ENCODE measurements around the gene MR1.

The MR1 gene

DNA sequence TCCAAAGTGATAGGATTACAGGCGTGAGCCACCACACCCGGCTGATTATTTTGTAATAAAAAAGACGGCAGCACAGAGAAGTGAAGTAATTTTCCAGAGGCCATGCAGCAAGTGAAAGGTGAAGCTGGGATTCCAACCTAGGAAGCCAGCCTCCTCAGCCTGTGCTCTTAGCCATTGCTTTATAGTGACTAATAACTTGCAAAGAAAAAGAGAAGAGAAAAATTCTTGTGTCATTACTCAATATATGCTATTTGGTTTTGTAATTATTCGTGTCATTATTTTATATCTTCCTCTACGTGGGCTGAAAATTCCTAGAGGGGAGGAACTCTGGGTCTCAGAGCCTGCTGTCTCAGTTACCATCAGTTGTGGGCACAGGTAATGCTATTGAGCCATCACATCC, 53.1 kb downstream of the MR1 start:
- DNase-seq (ENCODE audit: low read depth) = no peak
- TF ChIP-seq POLR2A (IDR thresholded peaks at IDR 0.05; ENCODE audit: extremely low read depth, insufficient read length) (no peak), MYC (IDR thresholded peaks at IDR 0.05; ENCODE audit: low read depth, low read length) (no peak)
- TF ChIP-seq, protein P1, sequence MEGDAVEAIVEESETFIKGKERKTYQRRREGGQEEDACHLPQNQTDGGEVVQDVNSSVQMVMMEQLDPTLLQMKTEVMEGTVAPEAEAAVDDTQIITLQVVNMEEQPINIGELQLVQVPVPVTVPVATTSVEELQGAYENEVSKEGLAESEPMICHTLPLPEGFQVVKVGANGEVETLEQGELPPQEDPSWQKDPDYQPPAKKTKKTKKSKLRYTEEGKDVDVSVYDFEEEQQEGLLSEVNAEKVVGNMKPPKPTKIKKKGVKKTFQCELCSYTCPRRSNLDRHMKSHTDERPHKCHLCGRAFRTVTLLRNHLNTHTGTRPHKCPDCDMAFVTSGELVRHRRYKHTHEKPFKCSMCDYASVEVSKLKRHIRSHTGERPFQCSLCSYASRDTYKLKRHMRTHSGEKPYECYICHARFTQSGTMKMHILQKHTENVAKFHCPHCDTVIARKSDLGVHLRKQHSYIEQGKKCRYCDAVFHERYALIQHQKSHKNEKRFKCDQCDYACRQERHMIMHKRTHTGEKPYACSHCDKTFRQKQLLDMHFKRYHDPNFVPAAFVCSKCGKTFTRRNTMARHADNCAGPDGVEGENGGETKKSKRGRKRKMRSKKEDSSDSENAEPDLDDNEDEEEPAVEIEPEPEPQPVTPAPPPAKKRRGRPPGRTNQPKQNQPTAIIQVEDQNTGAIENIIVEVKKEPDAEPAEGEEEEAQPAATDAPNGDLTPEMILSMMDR (IDR thresholded peaks at IDR 0.05; ENCODE audit: low read depth, low read length) = no peak
- TF ChIP-seq, protein P2, sequence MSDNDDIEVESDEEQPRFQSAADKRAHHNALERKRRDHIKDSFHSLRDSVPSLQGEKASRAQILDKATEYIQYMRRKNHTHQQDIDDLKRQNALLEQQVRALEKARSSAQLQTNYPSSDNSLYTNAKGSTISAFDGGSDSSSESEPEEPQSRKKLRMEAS (IDR thresholded peaks at IDR 0.05; ENCODE audit: low read depth, low read length) = no peak
- H3K4me3 ChIP-seq (ENCODE audit: low read depth, low read length) = no peak overlapping the region

DNA sequence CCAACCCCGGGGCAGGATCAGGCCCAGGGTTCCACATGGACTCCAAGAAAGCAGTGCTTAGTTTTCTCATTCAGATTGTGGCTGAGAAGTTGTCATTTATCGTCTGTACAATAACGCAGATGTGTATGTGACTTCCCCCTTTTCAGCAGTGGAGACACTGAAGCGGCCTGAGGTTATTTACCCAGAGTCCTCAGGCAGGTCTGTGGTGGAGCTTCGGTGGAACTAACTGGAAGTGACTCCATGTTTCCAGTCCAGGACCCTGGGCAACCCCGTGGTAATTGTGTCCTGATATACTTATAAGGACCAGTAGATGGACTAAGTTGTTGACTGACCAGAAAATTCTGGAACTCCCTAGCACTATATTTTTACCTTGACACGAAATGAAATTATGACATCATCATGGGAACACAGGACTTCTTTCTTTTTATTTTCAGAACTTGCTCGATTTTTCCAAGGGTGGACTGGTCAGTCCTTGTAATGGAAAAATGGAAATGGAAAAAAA, 53.7 kb downstream of the MR1 start:
- peak overlapping the region; percentile 0 for H3K4me3 ChIP-seq (ENCODE audit: low read depth, low read length)
- TF ChIP-seq MYC (IDR thresholded peaks at IDR 0.05; ENCODE audit: low read depth, low read length) = no peak
- DNase-seq (ENCODE audit: low read depth) = peak; percentile 87

DNA sequence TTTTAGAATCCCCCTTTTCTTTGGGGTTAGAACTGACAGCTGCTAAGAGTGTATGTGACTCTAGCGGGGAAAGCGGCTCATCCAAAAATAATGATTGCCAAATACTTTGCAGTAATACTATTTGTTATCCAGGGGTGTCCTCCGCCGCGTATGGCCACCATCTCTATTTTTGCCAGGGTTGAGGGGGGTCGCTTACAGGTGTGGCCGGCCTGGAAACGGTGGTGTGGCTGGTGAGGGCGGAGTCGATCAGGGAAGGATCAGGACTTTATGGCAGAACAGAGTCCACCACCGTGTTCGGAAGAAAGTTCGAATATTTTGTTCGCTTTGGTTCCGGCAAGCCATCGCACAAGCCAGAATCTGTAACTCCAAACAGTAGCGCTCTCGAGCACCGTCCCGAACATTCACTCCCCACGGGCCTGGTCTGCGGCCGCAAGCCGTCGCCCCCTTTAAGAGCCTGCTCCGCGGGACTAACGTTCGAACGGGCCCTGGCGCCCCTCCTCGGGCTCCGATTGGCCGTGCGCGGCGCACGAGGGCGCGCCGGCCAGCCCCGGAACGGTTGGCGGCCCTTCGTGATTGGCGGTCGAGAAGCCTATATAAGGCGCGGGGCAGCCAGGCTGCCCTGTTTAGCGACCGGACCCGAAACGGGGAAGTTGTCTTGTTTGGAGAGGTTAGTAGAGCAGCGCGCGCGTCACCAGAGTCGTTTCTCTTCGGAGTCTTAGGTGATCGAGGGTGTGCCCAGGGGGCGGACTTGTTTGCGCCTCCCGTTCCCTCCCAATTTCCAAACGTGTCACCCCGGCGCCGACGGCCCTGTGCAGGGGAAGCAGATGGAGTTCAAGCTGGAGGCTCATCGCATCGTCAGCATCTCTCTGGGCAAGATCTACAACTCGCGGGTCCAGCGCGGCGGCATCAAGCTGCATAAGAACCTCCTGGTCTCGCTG, 54.6 kb downstream of the MR1 start, which contains the start of gene IER5:
Gene IER5, plus strand, starts transcription at position 622 of the 938 bp plus-strand sequence. Its CDS starts 203 bp downstream, at position 825.
- TF ChIP-seq MYC (IDR thresholded peaks at IDR 0.05; ENCODE audit: low read depth, low read length) (no peak; the same call in 1 of the 2 replicates), POLR2A (IDR thresholded peaks at IDR 0.05; ENCODE audit: extremely low read depth, insufficient read length) (peak; percentile 100)
- TF ChIP-seq, protein P2 (IDR thresholded peaks at IDR 0.05; ENCODE audit: low read depth, low read length) = no peak; the same call in 1 of the 2 replicates
- TF ChIP-seq, protein P1 (IDR thresholded peaks at IDR 0.05; ENCODE audit: low read depth, low read length) = no peak
- peak within 1 kb of the TSS; percentile 94 for H3K4me3 ChIP-seq (ENCODE audit: low read depth, low read length)
- DNase-seq (ENCODE audit: low read depth) = peak; percentile 98

DNA sequence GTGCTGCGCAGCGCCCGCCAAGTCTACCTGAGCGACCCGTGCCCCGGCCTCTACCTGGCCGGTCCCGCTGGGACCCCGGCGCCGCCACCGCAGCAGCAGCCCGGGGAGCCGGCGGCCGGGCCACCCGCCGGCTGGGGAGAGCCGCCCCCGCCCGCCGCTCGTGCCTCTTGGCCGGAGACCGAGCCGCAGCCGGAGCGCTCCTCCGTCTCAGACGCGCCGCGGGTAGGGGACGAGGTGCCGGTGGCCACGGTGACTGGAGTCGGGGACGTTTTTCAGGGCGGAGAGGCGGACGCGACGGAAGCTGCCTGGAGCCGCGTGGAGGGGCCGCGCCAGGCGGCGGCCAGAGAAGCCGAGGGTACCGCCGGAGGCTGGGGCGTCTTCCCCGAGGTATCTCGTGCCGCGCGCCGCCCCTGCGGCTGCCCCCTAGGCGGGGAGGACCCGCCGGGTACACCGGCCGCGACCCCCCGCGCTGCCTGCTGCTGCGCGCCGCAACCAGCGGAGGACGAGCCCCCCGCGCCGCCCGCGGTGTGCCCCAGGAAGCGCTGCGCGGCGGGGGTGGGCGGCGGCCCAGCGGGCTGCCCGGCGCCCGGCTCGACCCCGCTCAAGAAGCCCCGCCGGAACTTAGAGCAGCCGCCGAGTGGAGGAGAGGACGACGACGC, 55.4 kb downstream of the MR1 start:
- H3K4me3 ChIP-seq (ENCODE audit: low read depth, low read length) = peak overlapping the region; percentile 94
- TF ChIP-seq POLR2A (IDR thresholded peaks at IDR 0.05; ENCODE audit: extremely low read depth, insufficient read length) = no peak
- TF ChIP-seq MYC (IDR thresholded peaks at IDR 0.05; ENCODE audit: low read depth, low read length) = no peak
- TF ChIP-seq, protein P1 (IDR thresholded peaks at IDR 0.05; ENCODE audit: low read depth, low read length) = no peak
- TF ChIP-seq, protein P2 (IDR thresholded peaks at IDR 0.05; ENCODE audit: low read depth, low read length) = no peak
- DNase-seq (ENCODE audit: low read depth) = peak; percentile 55

DNA sequence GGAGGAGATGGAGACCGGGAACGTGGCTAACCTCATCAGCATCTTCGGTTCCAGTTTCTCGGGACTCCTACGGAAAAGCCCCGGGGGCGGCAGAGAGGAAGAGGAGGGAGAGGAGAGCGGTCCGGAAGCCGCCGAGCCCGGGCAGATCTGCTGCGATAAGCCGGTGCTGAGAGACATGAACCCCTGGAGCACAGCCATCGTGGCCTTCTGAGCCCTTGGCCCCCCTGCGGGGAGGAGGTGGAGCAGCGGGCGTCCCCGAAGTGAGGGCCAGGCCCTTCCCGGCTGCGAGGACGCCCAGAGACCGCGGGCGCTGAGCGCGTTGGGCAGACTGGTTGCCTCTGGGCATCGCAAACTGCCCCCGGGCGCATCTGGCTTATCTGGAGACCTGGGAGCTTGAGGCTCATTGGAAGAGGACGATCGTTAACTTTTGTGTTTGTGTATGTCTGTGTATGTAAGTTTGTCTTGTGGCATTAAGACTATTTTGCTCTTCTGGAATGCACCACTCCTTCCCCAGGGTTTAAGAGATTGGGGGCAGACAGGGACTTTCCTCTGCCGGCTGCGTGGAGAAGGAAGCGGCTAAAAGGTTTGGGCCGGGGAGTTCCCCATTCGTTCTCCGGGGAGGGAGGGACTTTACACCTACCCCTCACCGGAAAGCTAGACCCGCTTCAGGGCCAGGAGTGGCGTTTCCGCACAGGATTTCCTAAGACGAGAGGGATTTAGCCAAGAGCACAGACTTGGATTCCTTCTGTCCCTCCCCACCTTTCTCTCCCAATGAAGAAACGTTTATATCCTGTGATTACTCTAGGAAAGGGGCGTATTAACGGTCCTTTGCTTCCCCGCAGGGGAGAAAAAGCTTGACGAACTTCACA, 56.1 kb downstream of the MR1 start:
- TF ChIP-seq, protein P1 (IDR thresholded peaks at IDR 0.05; ENCODE audit: low read depth, low read length) = no peak
- peak; percentile 14; the same call in 1 of the 2 replicates for TF ChIP-seq MYC (IDR thresholded peaks at IDR 0.05; ENCODE audit: low read depth, low read length)
- peak overlapping the region; percentile 94 for H3K4me3 ChIP-seq (ENCODE audit: low read depth, low read length)
- peak; percentile 80 for DNase-seq (ENCODE audit: low read depth)
